ENCODE results near the gene ARMS2.
A peak's percentile ranks its signal among the peaks of the same experiment; 100 is the strongest.

DNA sequence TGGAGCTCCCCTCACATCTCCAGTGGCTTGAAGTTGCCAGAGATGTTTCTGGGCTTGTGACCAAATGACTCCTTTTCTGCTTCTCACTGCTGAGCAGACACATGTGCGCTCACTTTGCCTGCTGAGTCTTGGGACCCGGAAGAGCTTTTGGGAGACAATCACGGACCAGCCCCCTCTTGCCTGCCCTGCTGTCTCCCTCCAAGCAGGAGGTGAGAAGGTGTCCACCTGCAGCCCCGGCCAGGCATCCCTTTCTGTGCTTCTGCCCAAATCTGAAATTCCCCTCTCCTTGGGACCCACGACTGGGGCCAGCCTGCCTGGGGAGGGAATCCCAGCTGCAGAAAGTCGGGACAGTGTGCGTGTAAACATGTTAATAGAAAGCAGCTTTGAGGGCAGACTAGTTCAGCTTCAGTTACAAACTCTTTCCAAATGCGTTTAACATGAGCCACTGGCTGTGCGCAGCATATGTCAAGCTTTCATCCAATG, 38.6 kb downstream of the ARMS2 start:
- TF ChIP-seq, protein P1, sequence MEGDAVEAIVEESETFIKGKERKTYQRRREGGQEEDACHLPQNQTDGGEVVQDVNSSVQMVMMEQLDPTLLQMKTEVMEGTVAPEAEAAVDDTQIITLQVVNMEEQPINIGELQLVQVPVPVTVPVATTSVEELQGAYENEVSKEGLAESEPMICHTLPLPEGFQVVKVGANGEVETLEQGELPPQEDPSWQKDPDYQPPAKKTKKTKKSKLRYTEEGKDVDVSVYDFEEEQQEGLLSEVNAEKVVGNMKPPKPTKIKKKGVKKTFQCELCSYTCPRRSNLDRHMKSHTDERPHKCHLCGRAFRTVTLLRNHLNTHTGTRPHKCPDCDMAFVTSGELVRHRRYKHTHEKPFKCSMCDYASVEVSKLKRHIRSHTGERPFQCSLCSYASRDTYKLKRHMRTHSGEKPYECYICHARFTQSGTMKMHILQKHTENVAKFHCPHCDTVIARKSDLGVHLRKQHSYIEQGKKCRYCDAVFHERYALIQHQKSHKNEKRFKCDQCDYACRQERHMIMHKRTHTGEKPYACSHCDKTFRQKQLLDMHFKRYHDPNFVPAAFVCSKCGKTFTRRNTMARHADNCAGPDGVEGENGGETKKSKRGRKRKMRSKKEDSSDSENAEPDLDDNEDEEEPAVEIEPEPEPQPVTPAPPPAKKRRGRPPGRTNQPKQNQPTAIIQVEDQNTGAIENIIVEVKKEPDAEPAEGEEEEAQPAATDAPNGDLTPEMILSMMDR (IDR thresholded peaks at IDR 0.05), result no peak
- no peak for TF ChIP-seq EP300 (IDR thresholded peaks at IDR 0.05)
- TF ChIP-seq POLR2A (IDR thresholded peaks at IDR 0.05), result no peak
- TF ChIP-seq POLR2AphosphoS5 (IDR thresholded peaks at IDR 0.05), result peak in 1 of 3 donors; percentile 48

Data from stomach (tissue), 4 donors.